Endothelial cell of umbilical vein (primary cell): ENCODE measurements around the gene DIDO1. TPM values are rescaled to one million over a fixed set of nuclear protein-coding genes. Genes with fewer than 3 reads are reported as not detected.

Experiments used
- BruUV-seq: library from RNA; stranded (reverse); fragments of 400-500 nt; replicated peaks from 2 replicates; lab custom pipeline; 2021; lab: Mats Ljungman, UMichigan
- CTCF ChIA-PET: fragments of 300-600, 350-600 bp; sonication (Branson Sonifier 250); formaldehyde crosslinking; loops from one replicate; lab custom pipeline; 2021; ENCODE audit warnings: antibody characterized with exemption, inconsistent platforms; lab: Charles Lee
- POLR2A ChIA-PET: fragments of 300-600, 350-600 bp; sonication (Branson Sonifier 250); formaldehyde crosslinking; loops from one replicate; lab custom pipeline; 2021; ENCODE audit warnings: antibody characterized with exemption, inconsistent platforms; lab: Charles Lee
- DNase-seq: peaks from one replicate; pipeline ENCODE4 v3.0.0-alpha.2; 2011; ENCODE audit warnings: low read depth, low spot score
- FAIRE-seq: peaks from 2 replicates; lab custom pipeline; 2011; peaks lifted over from hg19 to GRCh38; lab: Jason Lieb, UNC
- H2AFZ ChIP-seq: 2 replicates; pipeline ENCODE4 v1.6.0; 2012; ENCODE audit warnings: low read depth, low read length, control low read depth, inconsistent platforms
- H3K27ac ChIP-seq: 2 replicates; pipeline ENCODE4 v1.5.1; 2011; ENCODE audit warnings: low read depth, mild to moderate bottlenecking, control low read depth, low read length, moderate library complexity; ENCODE audit not compliant: insufficient read depth
- H3K27me3 ChIP-seq, 2 experiments: 2 replicates each; pipeline versions ENCODE4 v1.6.0 to v1.6.1; 2011; ENCODE audit warnings: low read length in 2 of 2, mixed read lengths in 1 of 2; ENCODE audit not compliant: control insufficient read depth in 2 of 2, insufficient read depth in 2 of 2
- H3K36me3 ChIP-seq, 2 experiments: 2 replicates in 1 of 2; 3 replicates in 1 of 2; pipeline ENCODE4 v1.5.1; 2011; ENCODE audit warnings: low read length in 2 of 2, mild to moderate bottlenecking in 1 of 2, moderate library complexity in 1 of 2; ENCODE audit not compliant: control insufficient read depth in 2 of 2, insufficient read depth in 2 of 2; ENCODE audit errors: extremely low read depth in 1 of 2
- H3K4me1 ChIP-seq: 3 replicates; pipeline ENCODE4 v1.5.1; 2011; ENCODE audit warnings: mild to moderate bottlenecking, low read length; ENCODE audit not compliant: control insufficient read depth, insufficient read depth; ENCODE audit errors: extremely low read depth
- H3K4me2 ChIP-seq: 2 replicates; pipeline ENCODE4 v1.6.1; 2011; ENCODE audit warnings: low read length, control low read depth, mixed read lengths; ENCODE audit not compliant: insufficient read depth
- H3K4me3 ChIP-seq, 3 experiments: fragments of 200-600 bp in 1 of 3; sonication (generic), shearing (Covaris generic) in 1 of 3; replicated peaks in 1 of 3; 2 replicates each; pipeline ENCODE4 v1.5.1; 2011 to 2016; ENCODE audit warnings: control low read depth in 3 of 3, low read length in 3 of 3, mild to moderate bottlenecking in 2 of 3, inconsistent platforms in 1 of 3, low read depth in 1 of 3, moderate library complexity in 1 of 3; ENCODE audit not compliant: insufficient read depth in 1 of 3
- H3K79me2 ChIP-seq: 2 replicates; pipeline ENCODE4 v1.6.0; 2012; ENCODE audit warnings: low read length, inconsistent platforms; ENCODE audit not compliant: control insufficient read depth, insufficient read depth
- H3K9ac ChIP-seq: replicated peaks from 2 replicates; pipeline ENCODE3; 2011; ENCODE audit warnings: low read length, control low read depth; ENCODE audit not compliant: insufficient read depth; ENCODE audit errors: extremely low read depth
- H3K9me1 ChIP-seq: replicated peaks from 3 replicates; pipeline ENCODE4 v1.6.0; 2011; ENCODE audit warnings: mild to moderate bottlenecking, low read length; ENCODE audit not compliant: control insufficient read depth, insufficient read depth; ENCODE audit errors: extremely low read depth
- H3K9me3 ChIP-seq: replicated peaks from 2 replicates; pipeline ENCODE4 v1.5.1; 2012; ENCODE audit warnings: low read length, inconsistent platforms; ENCODE audit not compliant: control insufficient read depth, insufficient read depth
- H4K20me1 ChIP-seq: replicated peaks from 2 replicates; pipeline ENCODE3; 2011; ENCODE audit warnings: mild to moderate bottlenecking, low read length; ENCODE audit not compliant: control insufficient read depth, insufficient read depth; ENCODE audit errors: extremely low read depth
- CTCF ChIP-seq, 2 donors: IDR thresholded peaks; 1 replicate in 1 of 2; 2 replicates in 1 of 2; pipeline ENCODE4 v1.5.1; 2011; ENCODE audit warnings: low read length in 2 of 2, mild to moderate bottlenecking in 2 of 2, moderate library complexity in 2 of 2, control low read depth in 1 of 2, inconsistent platforms in 1 of 2, low read depth in 1 of 2; ENCODE audit not compliant: insufficient read depth in 1 of 2; ENCODE audit errors: extremely low read depth in 1 of 2
- EZH2 ChIP-seq: IDR thresholded peaks from 2 replicates; pipeline ENCODE4 v1.6.1; 2012; ENCODE audit warnings: borderline replicate concordance, low read depth, mild to moderate bottlenecking, moderate library complexity, low read length, inconsistent platforms; ENCODE audit not compliant: severe bottlenecking
- GATA2 ChIP-seq: IDR thresholded peaks from 2 replicates; pipeline ENCODE4 v1.7.0; 2011; ENCODE audit warnings: low read depth, mild to moderate bottlenecking, moderate library complexity, mixed read lengths, low read length; ENCODE audit not compliant: insufficient read length, insufficient read depth
- JUN ChIP-seq: IDR thresholded peaks from 2 replicates; pipeline ENCODE4 v1.6.1; 2011; ENCODE audit warnings: borderline replicate concordance, low read depth; ENCODE audit not compliant: insufficient read length, insufficient read depth
- MYC ChIP-seq: IDR thresholded peaks from one replicate; pipeline ENCODE4 v1.6.1; 2011; ENCODE audit warnings: mild to moderate bottlenecking, low read depth, low read length
- POLR2A ChIP-seq: IDR thresholded peaks from 2 replicates; pipeline ENCODE4 v1.6.1; 2012; ENCODE audit warnings: low read depth, mild to moderate bottlenecking, control low read depth, low read length
- POLR2AphosphoS5 ChIP-seq: IDR thresholded peaks from 2 replicates; pipeline ENCODE4 v1.6.1; 2012; ENCODE audit warnings: low read depth, mild to moderate bottlenecking, control low read depth, low read length, moderate library complexity; ENCODE audit not compliant: insufficient read depth
- dilution Hi-C: fragments of 300-500 bp; cut with MboI; formaldehyde crosslinking; loops from one replicate; pipeline ENCODE4 v1.15.0; 2019; ENCODE audit warnings: low sequenced_read_pairs; ENCODE audit not compliant: extremely low pct_ligation_motif_present
- intact Hi-C: fragments of 100-400 bp; cut with micrococcal nuclease; formaldehyde crosslinking; loops from one replicate; pipeline ENCODE4 v1.10.0; 2022
- polyA plus RNA-seq, 4 experiments: library from polyadenylated mRNA; depleted of rRNA in 3 of 4; stranded (reverse) in 3 of 4; unstranded in 1 of 4; fragments of >200 nt; gene quantifications; 2 replicates each; pipeline versions ENCODE4 v1.2.1 to v1.2.3, GENCODE V29; 2011 to 2012; ENCODE audit warnings: missing spikeins in 1 of 4
- total RNA-seq: library from RNA; stranded (reverse); gene quantifications from 2 replicates; pipeline ENCODE4 v1.2.3, GENCODE V29; 2021

Gene DIDO1
- total and polyA plus RNA-seq, 2 donors (not counting 3 experiments of a cell fraction or from before 2014, with no cell fraction given), result 22.1 to 51.2 TPM

- Histone ChIP-seq H3K36me3 (no peaks in the 10 kb centered on the region), H3K27me3 (no peaks in the 10 kb centered on the region), H4K20me1 (peaks cover 28% of the 10 kb centered on the region), H3K27ac (no peak overlapping the region), H3K4me3 (no peak overlapping the region), H3K79me2 (peaks cover 100% of the 10 kb centered on the region), H3K4me2 (no peak overlapping the region), H3K9me3 (no peaks in the 10 kb centered on the region), H3K9me1 (no peaks in the 10 kb centered on the region), H3K9ac (no peak overlapping the region), H3K4me1 (peaks cover 16% of the 10 kb centered on the region), H2AFZ (no peak overlapping the region)
- no peak for DNase-seq
- dilution Hi-C loops, result no loop called here
- intact Hi-C loops, result no loop called here
- BruUV-seq, result no TSS peak
- TF ChIP-seq MYC (no peak), GATA2 (no peak), CTCF (IDR thresholded peaks at IDR 0.05; ENCODE audit: extremely low read depth in 1 of 2, insufficient read depth in 1 of 2, low read depth in 1 of 2, low read length in 2 of 2) (no peak), JUN (no peak), POLR2AphosphoS5 (no peak), EZH2 (no peak), POLR2A (no peak)
- FAIRE-seq, result no peak
- CTCF ChIA-PET, result interaction anchor here (0.8 to 1.2 kb wide), 2 partner anchors 10 to 12 kb away, joined by 3 read pairs; no protein-coding TSS in a partner anchor
- POLR2A ChIA-PET, result no interaction called here
Measured at GRCh38 chr20:62918831-62919230, 7.5 kb downstream of the DIDO1 start.
